ENCODE results near the gene HOXB1. TPM values are rescaled to one million over a fixed set of nuclear protein-coding genes. Genes with fewer than 3 reads are reported as not detected.

Gene HOXB1
- not detected for total RNA-seq

GRCh38 chr17:48530887-48531272, at the start of gene HOXB1:
Gene HOXB1, minus strand, starts transcription at chr17:48531011. Its CDS starts 107 bp downstream, at chr17:48530904.

GRCh38 chr17:48577946-48578615, 47.3 kb upstream of the HOXB1 start, which contains the start of gene HOXB4:
Gene HOXB4, minus strand, starts transcription at chr17:48578350. Its CDS starts 31 bp downstream, at chr17:48578319.

DNA sequence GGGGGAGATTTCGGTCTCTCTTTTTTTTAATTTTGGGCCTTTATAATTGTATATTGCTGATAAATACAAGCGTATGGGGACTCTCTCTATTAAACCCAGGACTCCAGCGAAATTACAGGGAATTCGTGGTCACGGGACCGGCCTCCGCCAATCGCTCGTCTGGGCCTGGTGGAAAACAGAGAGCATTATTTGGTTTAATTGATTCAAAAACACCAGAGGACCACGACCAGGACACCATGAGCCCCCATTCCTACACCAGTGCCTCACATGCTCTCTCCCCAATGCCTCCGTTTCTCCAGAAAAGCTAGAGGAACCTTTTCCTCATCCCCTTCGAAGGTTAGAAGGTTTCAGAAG, 14.2 kb upstream of the HOXB1 start, which contains the start of gene HOXB2:
TSS of gene HOXB2 (minus strand) at position 88 of the 354 bp plus-strand sequence. CDS start 198 bp downstream, outside the sequence.

Small RNAs within 50 kb of the gene (small RNA-seq; reads per million reads assigned to genes)
- not detected for gene RF00019 (ENCODE audit: low replicate concordance)

Other genes starting within 250 kb of the HOXB1 start
- gene SKAP1, start 100.8 kb downstream of the HOXB1 start, total RNA-seq = 7.3 TPM
- gene HOXB2, start 14.1 kb upstream of the HOXB1 start, total RNA-seq = 39.4 TPM
- gene HOXB4, start 47.3 kb upstream of the HOXB1 start, total RNA-seq = 14.2 TPM
- 79.5 TPM for gene HOXB3, start 59.2 kb upstream of the HOXB1 start, total RNA-seq
- gene HOXB5, start 62.8 kb upstream of the HOXB1 start, total RNA-seq = 3.7 TPM
- gene HOXB6, start 74.0 kb upstream of the HOXB1 start, total RNA-seq = 70.7 TPM
- 15.4 TPM for gene HOXB7, start 80.0 kb upstream of the HOXB1 start, total RNA-seq
- 64.8 TPM for gene HOXB8, start 84.3 kb upstream of the HOXB1 start, total RNA-seq
- gene HOXB9, start 95.3 kb upstream of the HOXB1 start, total RNA-seq = 20.3 TPM
- gene PRAC1, start 191.5 kb upstream of the HOXB1 start, total RNA-seq = not detected
- not detected for gene PRAC2, start 192.2 kb upstream of the HOXB1 start, total RNA-seq
- gene HOXB13, start 197.7 kb upstream of the HOXB1 start, total RNA-seq = not detected

All from metanephros (tissue), 2 donors.